Liver (tissue), 3 donors: ENCODE data around the gene ECI2.

Experiments
- EGR1 ChIP-seq, 2 donors: IDR thresholded peaks; 2 replicates each; pipeline ENCODE4 v1.6.1; 2016 to 2018; ENCODE audit warnings: antibody characterized with exemption in 2 of 2, low read depth in 2 of 2
- HNF4G ChIP-seq: IDR thresholded peaks from 2 replicates; pipeline ENCODE4 v1.6.1; 2016; ENCODE audit warnings: antibody characterized with exemption
- SP1 ChIP-seq: IDR thresholded peaks from 2 replicates; pipeline ENCODE4 v1.6.1; 2018; ENCODE audit warnings: antibody characterized with exemption, mild to moderate bottlenecking
- TF ChIP-seq, protein P1 (sequence below): fragments of 150-350 bp; IDR thresholded peaks from 2 replicates; pipeline ENCODE4 v1.5.1; 2017; ENCODE audit warnings: improper control_type of control experiment, low read depth, low read length; ENCODE audit not compliant: missing input control
- TF ChIP-seq, protein P2 (sequence below): IDR thresholded peaks from 2 replicates; pipeline ENCODE4 v1.6.1; 2016; ENCODE audit warnings: antibody characterized with exemption, mild to moderate bottlenecking
- donor health status: healthy.
- donor health status: healthy.

DNA sequence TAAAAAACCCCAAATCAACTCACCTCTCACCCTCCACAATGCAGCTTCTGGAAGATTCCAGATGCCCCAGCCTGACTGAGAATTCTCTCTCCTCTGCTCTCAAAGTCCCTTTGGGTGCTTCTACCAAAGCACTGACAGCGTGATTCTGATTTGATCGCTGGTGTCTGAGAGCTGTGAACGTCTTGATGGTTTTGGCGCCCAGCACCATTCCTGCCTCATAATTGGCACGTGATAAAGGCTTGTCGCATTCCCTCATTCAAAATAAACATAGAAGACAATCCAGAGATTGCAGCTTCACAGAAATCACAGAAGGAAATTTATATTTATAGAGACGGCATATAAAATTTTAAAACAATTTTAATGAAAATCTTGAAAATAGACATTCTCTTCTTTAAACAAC is 24.1 kb upstream of the ECI2 start:
- TF ChIP-seq, protein P1, sequence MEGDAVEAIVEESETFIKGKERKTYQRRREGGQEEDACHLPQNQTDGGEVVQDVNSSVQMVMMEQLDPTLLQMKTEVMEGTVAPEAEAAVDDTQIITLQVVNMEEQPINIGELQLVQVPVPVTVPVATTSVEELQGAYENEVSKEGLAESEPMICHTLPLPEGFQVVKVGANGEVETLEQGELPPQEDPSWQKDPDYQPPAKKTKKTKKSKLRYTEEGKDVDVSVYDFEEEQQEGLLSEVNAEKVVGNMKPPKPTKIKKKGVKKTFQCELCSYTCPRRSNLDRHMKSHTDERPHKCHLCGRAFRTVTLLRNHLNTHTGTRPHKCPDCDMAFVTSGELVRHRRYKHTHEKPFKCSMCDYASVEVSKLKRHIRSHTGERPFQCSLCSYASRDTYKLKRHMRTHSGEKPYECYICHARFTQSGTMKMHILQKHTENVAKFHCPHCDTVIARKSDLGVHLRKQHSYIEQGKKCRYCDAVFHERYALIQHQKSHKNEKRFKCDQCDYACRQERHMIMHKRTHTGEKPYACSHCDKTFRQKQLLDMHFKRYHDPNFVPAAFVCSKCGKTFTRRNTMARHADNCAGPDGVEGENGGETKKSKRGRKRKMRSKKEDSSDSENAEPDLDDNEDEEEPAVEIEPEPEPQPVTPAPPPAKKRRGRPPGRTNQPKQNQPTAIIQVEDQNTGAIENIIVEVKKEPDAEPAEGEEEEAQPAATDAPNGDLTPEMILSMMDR, result no peak
- TF ChIP-seq, protein P2, sequence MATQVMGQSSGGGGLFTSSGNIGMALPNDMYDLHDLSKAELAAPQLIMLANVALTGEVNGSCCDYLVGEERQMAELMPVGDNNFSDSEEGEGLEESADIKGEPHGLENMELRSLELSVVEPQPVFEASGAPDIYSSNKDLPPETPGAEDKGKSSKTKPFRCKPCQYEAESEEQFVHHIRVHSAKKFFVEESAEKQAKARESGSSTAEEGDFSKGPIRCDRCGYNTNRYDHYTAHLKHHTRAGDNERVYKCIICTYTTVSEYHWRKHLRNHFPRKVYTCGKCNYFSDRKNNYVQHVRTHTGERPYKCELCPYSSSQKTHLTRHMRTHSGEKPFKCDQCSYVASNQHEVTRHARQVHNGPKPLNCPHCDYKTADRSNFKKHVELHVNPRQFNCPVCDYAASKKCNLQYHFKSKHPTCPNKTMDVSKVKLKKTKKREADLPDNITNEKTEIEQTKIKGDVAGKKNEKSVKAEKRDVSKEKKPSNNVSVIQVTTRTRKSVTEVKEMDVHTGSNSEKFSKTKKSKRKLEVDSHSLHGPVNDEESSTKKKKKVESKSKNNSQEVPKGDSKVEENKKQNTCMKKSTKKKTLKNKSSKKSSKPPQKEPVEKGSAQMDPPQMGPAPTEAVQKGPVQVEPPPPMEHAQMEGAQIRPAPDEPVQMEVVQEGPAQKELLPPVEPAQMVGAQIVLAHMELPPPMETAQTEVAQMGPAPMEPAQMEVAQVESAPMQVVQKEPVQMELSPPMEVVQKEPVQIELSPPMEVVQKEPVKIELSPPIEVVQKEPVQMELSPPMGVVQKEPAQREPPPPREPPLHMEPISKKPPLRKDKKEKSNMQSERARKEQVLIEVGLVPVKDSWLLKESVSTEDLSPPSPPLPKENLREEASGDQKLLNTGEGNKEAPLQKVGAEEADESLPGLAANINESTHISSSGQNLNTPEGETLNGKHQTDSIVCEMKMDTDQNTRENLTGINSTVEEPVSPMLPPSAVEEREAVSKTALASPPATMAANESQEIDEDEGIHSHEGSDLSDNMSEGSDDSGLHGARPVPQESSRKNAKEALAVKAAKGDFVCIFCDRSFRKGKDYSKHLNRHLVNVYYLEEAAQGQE, result no peak
- TF ChIP-seq HNF4G (no peak), EGR1 (IDR thresholded peaks at IDR 0.05; ENCODE audit: low read depth in 2 of 2) (no peak), SP1 (no peak)
